ENCODE results near the gene RNF167.
"Not testable (repeated sequence)": the region's sequence is repeated elsewhere in the genome, so short reads cannot be mapped to it uniquely, and the experiment has no call there.

DNA sequence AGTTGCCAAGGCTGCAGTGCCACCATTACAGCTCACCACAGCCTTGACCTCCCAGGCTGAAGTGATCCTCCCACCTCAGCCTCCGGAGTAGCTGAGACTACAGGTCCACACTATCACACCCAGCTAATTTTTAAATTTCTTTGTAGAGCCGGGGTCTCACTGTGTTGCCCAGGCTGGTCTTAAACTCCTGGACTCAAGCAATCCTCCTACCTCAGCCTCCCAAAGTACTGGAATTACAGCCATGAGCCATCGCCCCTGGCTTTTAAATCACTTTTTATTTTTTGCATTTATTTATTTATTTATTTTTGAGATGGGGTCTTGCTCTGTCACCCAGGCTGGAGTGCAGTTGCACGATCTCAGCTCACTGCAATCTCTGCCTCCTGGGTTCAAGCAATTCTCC is 25.5 kb upstream of the RNF167 start:
- TF ChIP-seq, protein P1, sequence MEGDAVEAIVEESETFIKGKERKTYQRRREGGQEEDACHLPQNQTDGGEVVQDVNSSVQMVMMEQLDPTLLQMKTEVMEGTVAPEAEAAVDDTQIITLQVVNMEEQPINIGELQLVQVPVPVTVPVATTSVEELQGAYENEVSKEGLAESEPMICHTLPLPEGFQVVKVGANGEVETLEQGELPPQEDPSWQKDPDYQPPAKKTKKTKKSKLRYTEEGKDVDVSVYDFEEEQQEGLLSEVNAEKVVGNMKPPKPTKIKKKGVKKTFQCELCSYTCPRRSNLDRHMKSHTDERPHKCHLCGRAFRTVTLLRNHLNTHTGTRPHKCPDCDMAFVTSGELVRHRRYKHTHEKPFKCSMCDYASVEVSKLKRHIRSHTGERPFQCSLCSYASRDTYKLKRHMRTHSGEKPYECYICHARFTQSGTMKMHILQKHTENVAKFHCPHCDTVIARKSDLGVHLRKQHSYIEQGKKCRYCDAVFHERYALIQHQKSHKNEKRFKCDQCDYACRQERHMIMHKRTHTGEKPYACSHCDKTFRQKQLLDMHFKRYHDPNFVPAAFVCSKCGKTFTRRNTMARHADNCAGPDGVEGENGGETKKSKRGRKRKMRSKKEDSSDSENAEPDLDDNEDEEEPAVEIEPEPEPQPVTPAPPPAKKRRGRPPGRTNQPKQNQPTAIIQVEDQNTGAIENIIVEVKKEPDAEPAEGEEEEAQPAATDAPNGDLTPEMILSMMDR (tag by site-specific recombination; IDR thresholded peaks at IDR 0.05) = not testable (repeated sequence)
- TF ChIP-seq, protein P2, sequence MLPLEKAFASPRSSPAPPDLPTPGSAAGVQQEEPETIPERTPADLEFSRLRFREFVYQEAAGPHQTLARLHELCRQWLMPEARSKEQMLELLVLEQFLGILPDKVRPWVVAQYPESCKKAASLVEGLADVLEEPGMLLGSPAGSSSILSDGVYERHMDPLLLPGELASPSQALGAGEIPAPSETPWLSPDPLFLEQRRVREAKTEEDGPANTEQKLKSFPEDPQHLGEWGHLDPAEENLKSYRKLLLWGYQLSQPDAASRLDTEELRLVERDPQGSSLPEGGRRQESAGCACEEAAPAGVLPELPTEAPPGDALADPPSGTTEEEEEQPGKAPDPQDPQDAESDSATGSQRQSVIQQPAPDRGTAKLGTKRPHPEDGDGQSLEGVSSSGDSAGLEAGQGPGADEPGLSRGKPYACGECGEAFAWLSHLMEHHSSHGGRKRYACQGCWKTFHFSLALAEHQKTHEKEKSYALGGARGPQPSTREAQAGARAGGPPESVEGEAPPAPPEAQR (tag by site-specific recombination; IDR thresholded peaks at IDR 0.05) = not testable (repeated sequence)
- TF ChIP-seq ZNF48, ZNF155 (tag by site-specific recombination; IDR thresholded peaks at IDR 0.05): not testable (repeated sequence)
- TF ChIP-seq, protein P3, sequence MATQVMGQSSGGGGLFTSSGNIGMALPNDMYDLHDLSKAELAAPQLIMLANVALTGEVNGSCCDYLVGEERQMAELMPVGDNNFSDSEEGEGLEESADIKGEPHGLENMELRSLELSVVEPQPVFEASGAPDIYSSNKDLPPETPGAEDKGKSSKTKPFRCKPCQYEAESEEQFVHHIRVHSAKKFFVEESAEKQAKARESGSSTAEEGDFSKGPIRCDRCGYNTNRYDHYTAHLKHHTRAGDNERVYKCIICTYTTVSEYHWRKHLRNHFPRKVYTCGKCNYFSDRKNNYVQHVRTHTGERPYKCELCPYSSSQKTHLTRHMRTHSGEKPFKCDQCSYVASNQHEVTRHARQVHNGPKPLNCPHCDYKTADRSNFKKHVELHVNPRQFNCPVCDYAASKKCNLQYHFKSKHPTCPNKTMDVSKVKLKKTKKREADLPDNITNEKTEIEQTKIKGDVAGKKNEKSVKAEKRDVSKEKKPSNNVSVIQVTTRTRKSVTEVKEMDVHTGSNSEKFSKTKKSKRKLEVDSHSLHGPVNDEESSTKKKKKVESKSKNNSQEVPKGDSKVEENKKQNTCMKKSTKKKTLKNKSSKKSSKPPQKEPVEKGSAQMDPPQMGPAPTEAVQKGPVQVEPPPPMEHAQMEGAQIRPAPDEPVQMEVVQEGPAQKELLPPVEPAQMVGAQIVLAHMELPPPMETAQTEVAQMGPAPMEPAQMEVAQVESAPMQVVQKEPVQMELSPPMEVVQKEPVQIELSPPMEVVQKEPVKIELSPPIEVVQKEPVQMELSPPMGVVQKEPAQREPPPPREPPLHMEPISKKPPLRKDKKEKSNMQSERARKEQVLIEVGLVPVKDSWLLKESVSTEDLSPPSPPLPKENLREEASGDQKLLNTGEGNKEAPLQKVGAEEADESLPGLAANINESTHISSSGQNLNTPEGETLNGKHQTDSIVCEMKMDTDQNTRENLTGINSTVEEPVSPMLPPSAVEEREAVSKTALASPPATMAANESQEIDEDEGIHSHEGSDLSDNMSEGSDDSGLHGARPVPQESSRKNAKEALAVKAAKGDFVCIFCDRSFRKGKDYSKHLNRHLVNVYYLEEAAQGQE (tag by site-specific recombination; IDR thresholded peaks at IDR 0.05) = not testable (repeated sequence)
- TF ChIP-seq, protein P4, sequence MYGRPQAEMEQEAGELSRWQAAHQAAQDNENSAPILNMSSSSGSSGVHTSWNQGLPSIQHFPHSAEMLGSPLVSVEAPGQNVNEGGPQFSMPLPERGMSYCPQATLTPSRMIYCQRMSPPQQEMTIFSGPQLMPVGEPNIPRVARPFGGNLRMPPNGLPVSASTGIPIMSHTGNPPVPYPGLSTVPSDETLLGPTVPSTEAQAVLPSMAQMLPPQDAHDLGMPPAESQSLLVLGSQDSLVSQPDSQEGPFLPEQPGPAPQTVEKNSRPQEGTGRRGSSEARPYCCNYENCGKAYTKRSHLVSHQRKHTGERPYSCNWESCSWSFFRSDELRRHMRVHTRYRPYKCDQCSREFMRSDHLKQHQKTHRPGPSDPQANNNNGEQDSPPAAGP (tag by site-specific recombination; IDR thresholded peaks at IDR 0.05) = not testable (repeated sequence)
- TF ChIP-seq, protein P5, sequence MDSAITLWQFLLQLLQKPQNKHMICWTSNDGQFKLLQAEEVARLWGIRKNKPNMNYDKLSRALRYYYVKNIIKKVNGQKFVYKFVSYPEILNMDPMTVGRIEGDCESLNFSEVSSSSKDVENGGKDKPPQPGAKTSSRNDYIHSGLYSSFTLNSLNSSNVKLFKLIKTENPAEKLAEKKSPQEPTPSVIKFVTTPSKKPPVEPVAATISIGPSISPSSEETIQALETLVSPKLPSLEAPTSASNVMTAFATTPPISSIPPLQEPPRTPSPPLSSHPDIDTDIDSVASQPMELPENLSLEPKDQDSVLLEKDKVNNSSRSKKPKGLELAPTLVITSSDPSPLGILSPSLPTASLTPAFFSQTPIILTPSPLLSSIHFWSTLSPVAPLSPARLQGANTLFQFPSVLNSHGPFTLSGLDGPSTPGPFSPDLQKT (IDR thresholded peaks at IDR 0.05; ENCODE audit: borderline replicate concordance, low read depth, low read length) = not testable (repeated sequence)

All from HEK293 (cell line).